GM21390 (cell line): ENCODE data around the gene TRIB2.

Experiments
- ATAC-seq: cut with Tn5 transposase; IDR thresholded peaks from one replicate; pipeline ENCODE4 v1.9.1; 2021; ENCODE audit not compliant: unreplicated experiment

Gene TRIB2

GRCh38 chr2:12771154-12771553 is 54.4 kb downstream of the TRIB2 start:
- ATAC-seq, result no peak

DNA sequence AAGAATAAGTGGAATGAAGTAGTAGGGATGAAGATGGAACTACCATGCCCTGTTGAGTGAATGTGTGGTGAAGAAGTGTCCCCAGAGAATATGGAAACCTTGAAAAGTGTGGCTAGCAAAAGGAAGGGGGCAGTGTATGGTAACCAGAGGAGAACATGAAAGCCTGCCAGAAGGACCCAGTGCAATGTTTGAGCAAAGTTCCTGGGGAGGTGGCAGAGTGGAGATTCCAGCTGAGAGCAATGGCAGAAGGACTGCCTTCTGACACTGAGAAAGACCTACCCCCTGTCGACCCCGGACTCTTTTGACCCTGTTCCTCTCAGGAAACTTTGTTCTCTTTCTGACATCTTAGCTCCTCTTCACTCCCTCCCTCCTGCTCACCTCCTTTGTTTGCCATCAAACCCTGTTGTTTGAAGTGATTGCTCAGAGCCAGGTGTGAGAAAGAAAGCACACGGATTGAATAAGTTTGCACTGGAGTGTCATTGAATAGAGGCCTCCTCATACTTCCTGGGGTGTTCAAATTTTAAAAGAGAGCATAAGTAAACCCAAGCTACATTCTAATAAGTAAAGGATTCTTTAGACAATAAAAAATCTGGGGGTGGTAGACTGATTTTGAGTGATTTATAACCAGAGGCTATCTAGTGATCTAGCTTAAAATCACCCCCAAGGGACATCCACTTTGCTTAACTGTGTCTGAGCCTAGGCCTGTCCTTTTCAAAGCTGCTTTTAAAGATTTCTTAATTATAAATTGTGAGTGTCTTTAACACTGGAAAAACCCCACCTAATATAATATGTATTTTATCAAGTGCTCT is 57.1 kb downstream of the TRIB2 start:
- ATAC-seq, result no peak

GRCh38 chr2:12774395-12774727 is 57.6 kb downstream of the TRIB2 start:
- no peak for ATAC-seq

GRCh38 chr2:12776521-12776961 is 59.8 kb downstream of the TRIB2 start:
- no peak for ATAC-seq

- no peak for ATAC-seq
Observed at GRCh38 chr2:12778369-12778768, 61.6 kb downstream of the TRIB2 start.

- ATAC-seq, result no peak
Observed at GRCh38 chr2:12778811-12779579, 62.3 kb downstream of the TRIB2 start.

DNA sequence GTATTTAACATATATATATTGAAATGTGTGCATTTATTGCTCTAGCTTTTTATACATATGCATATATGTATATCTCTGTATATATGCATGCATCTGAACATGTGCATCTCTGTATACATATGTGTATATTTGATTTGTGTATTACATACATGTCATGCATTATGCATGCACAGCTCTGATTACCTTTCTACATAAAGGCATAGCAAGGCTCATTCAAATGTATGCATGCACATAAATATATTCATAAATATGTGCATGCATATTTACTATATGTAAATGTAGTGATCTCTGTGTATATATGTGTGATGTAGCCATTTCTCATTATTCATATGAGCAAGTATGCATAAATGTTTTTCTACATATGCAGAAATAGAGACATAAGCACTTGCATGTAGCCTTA is 64.6 kb downstream of the TRIB2 start:
- ATAC-seq, result no peak

GRCh38 chr2:12787891-12788801 is 71.4 kb downstream of the TRIB2 start:
- no peak for ATAC-seq

- no peak for ATAC-seq
Observed at GRCh38 chr2:12791906-12792305, 75.2 kb downstream of the TRIB2 start.
